GM12873 (cell line): Measurements from ENCODE around the gene RAB31.
A peak's percentile ranks its signal among the peaks of the same experiment; 100 is the strongest.

Experiments used
- CTCF ChIP-seq: IDR thresholded peaks from 2 replicates; pipeline ENCODE4 v1.5.1; 2012; ENCODE audit warnings: low read depth, mild to moderate bottlenecking, moderate library complexity, low read length, control low read depth; ENCODE audit not compliant: insufficient read depth; ENCODE audit errors: missing control alignments

Gene RAB31

GRCh38 chr18:9766076-9766481 lies 58.0 kb downstream of the RAB31 start:
- no peak for TF ChIP-seq CTCF

- TF ChIP-seq CTCF = no peak
These were observed 58.6 kb downstream of the RAB31 start for GRCh38 chr18:9766740-9767139.

DNA sequence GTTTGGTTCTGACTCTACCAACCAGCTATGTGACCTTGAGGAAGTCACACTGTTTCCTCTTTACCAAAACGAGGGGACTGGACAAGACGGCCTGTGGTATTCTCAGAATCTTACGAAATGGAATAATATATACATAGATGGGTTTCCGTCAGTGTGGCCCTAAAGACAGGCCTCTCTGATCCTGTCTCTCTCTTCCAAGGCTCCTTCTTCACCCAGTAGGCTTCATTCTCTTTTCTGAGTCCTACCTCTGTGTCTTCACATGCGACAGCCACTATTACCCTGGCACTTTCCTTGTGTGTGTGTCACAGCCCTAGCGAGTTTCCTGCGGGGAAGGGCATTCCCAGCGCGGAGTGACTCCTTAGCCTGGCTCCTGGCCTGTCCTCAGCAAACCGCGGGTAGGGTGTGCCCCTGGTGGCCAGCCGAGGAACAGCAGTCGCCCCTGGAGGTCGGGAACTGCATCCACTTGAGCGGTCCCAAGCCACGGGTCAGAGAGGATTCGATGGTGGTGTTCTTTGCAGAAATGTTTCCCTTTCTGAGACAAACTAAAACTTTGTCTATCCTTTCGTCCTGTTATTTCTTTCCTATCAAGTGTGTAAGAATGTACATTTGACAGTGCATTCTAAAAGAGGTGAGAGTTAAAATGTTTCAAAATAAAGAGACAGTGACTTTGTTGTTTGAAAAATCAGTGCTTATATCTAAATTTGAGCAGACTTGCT lies 63.3 kb downstream of the RAB31 start:
- peak; percentile 98 for TF ChIP-seq CTCF

DNA sequence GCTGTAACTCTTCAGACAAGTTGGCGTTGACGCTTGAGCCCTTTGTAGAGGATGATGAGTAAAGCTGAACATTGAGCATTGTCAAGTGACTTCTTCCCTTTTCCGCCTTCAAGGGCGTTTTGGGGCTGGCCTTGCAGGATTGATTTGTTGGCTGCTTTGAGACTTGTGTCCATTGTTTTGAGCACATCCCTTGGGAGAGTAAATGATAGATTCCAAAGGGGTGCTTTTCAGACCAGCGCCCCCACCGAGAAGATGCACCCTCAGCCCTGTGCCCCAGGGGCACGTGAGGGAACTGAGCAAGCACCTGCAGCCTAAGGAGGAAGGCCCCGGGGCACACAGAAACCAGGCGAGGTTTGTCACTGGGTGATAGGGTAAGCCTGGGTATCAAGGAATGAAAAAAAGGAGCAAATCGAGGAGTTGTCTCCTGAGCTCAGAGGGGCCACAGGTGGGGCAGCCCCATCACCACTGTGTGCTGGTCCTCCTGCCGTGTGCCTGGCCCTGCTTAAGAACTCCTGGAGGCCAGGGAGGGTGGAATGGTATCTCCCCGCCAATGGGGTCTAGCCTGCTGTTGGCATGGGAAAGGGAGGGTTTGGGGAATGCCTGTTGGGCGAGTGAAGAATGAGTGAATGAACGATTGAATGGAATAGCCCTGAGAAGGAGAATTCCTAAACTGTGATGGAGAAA lies 64.0 kb downstream of the RAB31 start:
- TF ChIP-seq CTCF = no peak

- TF ChIP-seq CTCF = no peak
These were observed 65.0 kb downstream of the RAB31 start for GRCh38 chr18:9772847-9773677.

- TF ChIP-seq CTCF = no peak
These were observed 66.0 kb downstream of the RAB31 start for GRCh38 chr18:9774150-9774549.

DNA sequence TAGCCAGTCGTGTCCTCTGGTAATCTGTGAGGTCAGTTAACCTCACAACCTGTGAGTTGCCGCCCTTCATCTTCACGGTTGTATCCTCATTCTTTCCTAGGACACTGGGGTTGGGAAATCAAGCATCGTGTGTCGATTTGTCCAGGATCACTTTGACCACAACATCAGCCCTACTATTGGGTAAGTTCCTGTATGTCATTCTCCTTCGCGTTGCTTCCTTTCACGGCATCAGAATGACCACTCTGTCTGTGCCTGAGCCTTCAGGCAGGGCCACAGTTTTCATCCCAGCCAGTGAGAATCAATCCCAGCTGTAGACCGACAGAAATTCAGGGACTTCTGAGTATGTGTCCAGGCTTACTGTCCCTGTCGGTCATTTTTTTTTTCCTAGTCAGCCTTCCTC lies 67.1 kb downstream of the RAB31 start:
- no peak for TF ChIP-seq CTCF
